Transverse colon (tissue), 4 donors: ENCODE data around the gene COL8A1. TPM values are rescaled to one million over a fixed set of nuclear protein-coding genes. Genes with fewer than 3 reads are reported as not detected.

ENCODE experiments used
- DNase-seq: peaks from one replicate; pipeline ENCODE4 v3.0.0-alpha.2; 2019
- H3K27ac ChIP-seq, 4 donors: fragments of 200-600 bp; sonication (generic); 2 replicates each; pipeline ENCODE4 v1.5.1; 2016 to 2018; ENCODE audit warnings: inconsistent platforms in 4 of 4
- H3K27me3 ChIP-seq: fragments of 200-600 bp; sonication (generic); 2 replicates; pipeline ENCODE4 v1.5.1; 2017; ENCODE audit warnings: inconsistent platforms
- H3K36me3 ChIP-seq, 4 donors: fragments of 200-600 bp; sonication (generic); 2 replicates each; pipeline ENCODE4 v1.5.1; 2017 to 2019; ENCODE audit warnings: inconsistent platforms in 4 of 4
- H3K4me1 ChIP-seq, 4 donors: fragments of 200-600 bp; sonication (generic); 2 replicates each; pipeline ENCODE4 v1.5.1; 2017 to 2020; ENCODE audit warnings: inconsistent platforms in 4 of 4
- H3K4me3 ChIP-seq, 4 donors: fragments of 200-600 bp; sonication (generic); 1 replicate in 1 of 4; 2 replicates in 3 of 4; pipeline versions ENCODE4 v1.5.1 to v1.6.1; 2017 to 2019; ENCODE audit warnings: inconsistent platforms in 4 of 4
- H3K9me3 ChIP-seq, 2 donors: fragments of 200-600 bp; sonication (generic); 2 replicates each; pipeline ENCODE4 v1.5.1; 2017 to 2019; ENCODE audit warnings: inconsistent platforms in 2 of 2
- CTCF ChIP-seq, 5 experiments: fragments of 200-600 bp in 3 of 5; fragments of 450-650 bp in 2 of 5; sonication (generic) in 3 of 5; IDR thresholded peaks; 1 replicate in 2 of 5; 2 replicates in 3 of 5; pipeline ENCODE4 v1.5.1; 2016 to 2017; ENCODE audit warnings: antibody characterized with exemption in 5 of 5, inconsistent platforms in 3 of 5, mild to moderate bottlenecking in 2 of 5, moderate library complexity in 1 of 5
- EP300 ChIP-seq: sonication (generic); formaldehyde crosslinking; IDR thresholded peaks from one replicate; pipeline ENCODE4 v1.6.1; 2017; ENCODE audit warnings: antibody characterized with exemption, low read depth
- POLR2A ChIP-seq: fragments of 450-650 bp; IDR thresholded peaks from one replicate; pipeline ENCODE4 v1.6.1; 2016; ENCODE audit warnings: antibody characterized with exemption, mild to moderate bottlenecking, moderate library complexity
- POLR2AphosphoS5 ChIP-seq, 3 donors: sonication (generic); formaldehyde crosslinking; IDR thresholded peaks; one replicate each; pipeline ENCODE4 v1.6.1; 2016; ENCODE audit warnings: antibody characterized with exemption in 3 of 3
- WGBS, 2 donors: methylation state at CpG; one replicate each; pipeline ENCODE4 v1.1.5; 2018; ENCODE audit warnings: low coverage in 1 of 2; 5-methylcytosine and 5-hydroxymethylcytosine counted together
- in situ Hi-C, 4 donors: fragments of 200-750 bp; cut with MboI; loops; one replicate each; pipeline versions ENCODE4 v1.15.0 to v1.15.1; 2017; ENCODE audit warnings: low sequenced_read_pairs in 3 of 4, low pct_ligation_motif_present in 1 of 4, low pct_unique_long_range_greater_than_20kb in 1 of 4
- intact Hi-C: fragments of 100-400 bp; cut with DNase I; formaldehyde crosslinking; loops from one replicate; pipeline ENCODE4 v1.15.1; 2023; ENCODE audit warnings: low total_unique reads
- total RNA-seq, 4 donors: library from RNA; depleted of rRNA; stranded (reverse); fragments of >200 nt; gene quantifications; one replicate each; pipeline ENCODE4 v1.1.0, GENCODE V29; 2016

COL8A1 gene
- total RNA-seq, 4 donors from 2014 or later, result 1.5 to 10.5 (median 3.7) TPM

GRCh38 chr3:99768808-99769501 lies 130.6 kb downstream of the COL8A1 start:
- no peak overlapping the region for H3K27ac ChIP-seq
- H3K27me3 ChIP-seq, result no peaks in the 10 kb centered on the region
- H3K36me3 ChIP-seq, result no peaks in the 10 kb centered on the region
- no peak for DNase-seq
- H3K9me3 ChIP-seq, result no peaks in the 10 kb centered on the region
- 82 to 83% methylated on average over 1 to 2 of the region's 2 CpGs for WGBS, 2 donors
- in situ Hi-C loops, result loop anchor here in 2 of 4 donors (25.0 kb wide), 1 partner anchor 757 kb away; no protein-coding TSS in a partner anchor
- intact Hi-C loops, result no loop called here
- H3K4me1 ChIP-seq, result no peaks in the 10 kb centered on the region
- H3K4me3 ChIP-seq, result no peak overlapping the region
- no peak for TF ChIP-seq EP300
- TF ChIP-seq POLR2A, result no peak
- no peak for TF ChIP-seq CTCF (IDR thresholded peaks at IDR 0.05)
- TF ChIP-seq POLR2AphosphoS5 (IDR thresholded peaks at IDR 0.05), result no peak

- no peak overlapping the region for H3K4me3 ChIP-seq
- no peak for DNase-seq
- in situ Hi-C loops, result loop anchor here in 2 of 4 donors (25.0 kb wide), 1 partner anchor 760 kb away; no protein-coding TSS in a partner anchor
- no peaks in the 10 kb centered on the region for H3K36me3 ChIP-seq
- TF ChIP-seq POLR2A (no peak), EP300 (no peak), POLR2AphosphoS5 (IDR thresholded peaks at IDR 0.05) (no peak), CTCF (IDR thresholded peaks at IDR 0.05) (no peak)
- H3K27ac ChIP-seq, result no peak overlapping the region
- H3K27me3 ChIP-seq, result no peaks in the 10 kb centered on the region
- no peaks in the 10 kb centered on the region for H3K9me3 ChIP-seq
- H3K4me1 ChIP-seq, result no peaks in the 10 kb centered on the region
- 91 to 95% methylated on average over 3 of the region's 3 CpGs for WGBS, 2 donors
- intact Hi-C loops, result no loop called here
Observed at GRCh38 chr3:99772171-99772570, 133.8 kb downstream of the COL8A1 start.

GRCh38 chr3:99772671-99773070 lies 134.3 kb downstream of the COL8A1 start:
- H3K4me3 ChIP-seq, result no peak overlapping the region
- H3K4me1 ChIP-seq, result no peaks in the 10 kb centered on the region
- no peak overlapping the region for H3K27ac ChIP-seq
- H3K27me3 ChIP-seq, result no peaks in the 10 kb centered on the region
- DNase-seq, result no peak
- in situ Hi-C loops (loop anchor here in 2 of 4 donors (25.0 kb wide), 1 partner anchor 760 kb away; no protein-coding TSS in a partner anchor), intact Hi-C loops (no loop called here)
- H3K9me3 ChIP-seq, result no peaks in the 10 kb centered on the region
- no peak for TF ChIP-seq POLR2AphosphoS5 (IDR thresholded peaks at IDR 0.05)
- no peaks in the 10 kb centered on the region for H3K36me3 ChIP-seq
- WGBS, 2 donors, result 95% methylated on average over 1 of the region's 1 CpG; no CpG with 5 or more reads in 1 of the 2 donors

- 19 to 45% methylated on average over 2 of the region's 2 CpGs for WGBS, 2 donors
- in situ Hi-C loops (loop anchor here in 2 of 4 donors (25.0 kb wide), 1 partner anchor 762 kb away; no protein-coding TSS in a partner anchor), intact Hi-C loops (no loop called here)
- Histone ChIP-seq H3K4me3 (no peak overlapping the region), H3K4me1 (no peaks in the 10 kb centered on the region), H3K36me3 (no peaks in the 10 kb centered on the region), H3K27ac (no peak overlapping the region), H3K9me3 (no peaks in the 10 kb centered on the region), H3K27me3 (no peaks in the 10 kb centered on the region)
- TF ChIP-seq POLR2AphosphoS5 (IDR thresholded peaks at IDR 0.05) (no peak), CTCF (IDR thresholded peaks at IDR 0.05) (no peak), POLR2A (no peak), EP300 (no peak)
- DNase-seq, result no peak
Observed at GRCh38 chr3:99774467-99774866, 136.1 kb downstream of the COL8A1 start.
